Renal cortex interstitium (tissue), 11 donors: Measurements from ENCODE around the gene LIPC. TPM values are rescaled to one million over a fixed set of nuclear protein-coding genes. Genes with fewer than 3 reads are reported as not detected.

Experiments used
- DNase-seq, 11 donors: peaks; one replicate each; pipeline ENCODE4 v3.0.0-alpha.2; 2013; ENCODE audit warnings: low read depth in 9 of 11, low spot score in 4 of 11; ENCODE audit errors: extremely low read depth in 1 of 11
- polyA plus RNA-seq, 3 donors: library from polyadenylated mRNA; unstranded; fragments of 120-200 nt; gene quantifications; one replicate each; pipeline ENCODE4 v1.2.1, GENCODE V29; 2013; ENCODE audit not compliant: insufficient read length in 3 of 3

LIPC gene
- polyA plus RNA-seq, 3 donors: 14.0 to 17.6 (median 15.4) TPM

GRCh38 chr15:58425834-58426233, 6.0 kb upstream of the LIPC start:
- no peak for DNase-seq

GRCh38 chr15:58426501-58426900, 5.3 kb upstream of the LIPC start:
- no peak for DNase-seq

DNA sequence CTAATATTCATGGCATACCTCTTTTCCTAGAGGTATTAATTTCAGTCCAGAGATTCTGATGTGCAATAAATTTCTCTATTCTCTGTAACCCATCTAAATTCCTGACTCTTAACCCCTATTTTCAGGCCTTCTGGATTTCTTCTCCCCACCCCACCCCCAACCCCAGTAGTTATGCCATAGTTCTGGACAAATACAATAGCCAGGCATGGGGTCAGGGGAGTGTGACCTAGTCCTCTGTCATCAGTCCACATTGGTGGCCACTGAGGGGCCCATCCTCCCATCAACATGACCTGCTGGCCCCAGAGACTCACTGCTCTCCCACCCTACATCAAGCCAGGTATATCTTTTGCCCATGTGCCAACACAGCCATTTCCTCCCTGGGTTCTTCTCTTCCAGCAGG, 3.8 kb upstream of the LIPC start:
- DNase-seq: no peak

GRCh38 chr15:58430224-58430787, 1.5 kb upstream of the LIPC start:
- DNase-seq: no peak

DNA sequence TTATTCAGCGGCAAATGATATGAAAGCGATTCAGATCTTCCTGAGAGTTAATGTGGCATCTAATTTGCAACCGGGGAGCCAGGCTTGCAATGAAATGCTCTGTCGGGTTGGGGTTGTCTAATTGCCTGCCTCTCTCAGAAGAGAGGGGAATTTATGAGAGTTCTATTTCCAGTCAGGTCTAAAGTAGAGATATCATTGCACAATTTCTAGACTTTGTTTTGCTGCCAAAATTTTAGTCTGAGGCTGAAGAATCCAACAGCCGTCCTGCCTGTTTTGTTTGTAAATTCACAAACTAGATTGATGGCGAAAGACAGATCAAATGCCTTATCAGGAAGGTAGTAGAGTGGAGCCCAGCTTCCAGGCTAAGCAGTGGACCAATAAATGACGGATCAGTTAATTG, 610 bp downstream of the LIPC start:
- DNase-seq: no peak

DNA sequence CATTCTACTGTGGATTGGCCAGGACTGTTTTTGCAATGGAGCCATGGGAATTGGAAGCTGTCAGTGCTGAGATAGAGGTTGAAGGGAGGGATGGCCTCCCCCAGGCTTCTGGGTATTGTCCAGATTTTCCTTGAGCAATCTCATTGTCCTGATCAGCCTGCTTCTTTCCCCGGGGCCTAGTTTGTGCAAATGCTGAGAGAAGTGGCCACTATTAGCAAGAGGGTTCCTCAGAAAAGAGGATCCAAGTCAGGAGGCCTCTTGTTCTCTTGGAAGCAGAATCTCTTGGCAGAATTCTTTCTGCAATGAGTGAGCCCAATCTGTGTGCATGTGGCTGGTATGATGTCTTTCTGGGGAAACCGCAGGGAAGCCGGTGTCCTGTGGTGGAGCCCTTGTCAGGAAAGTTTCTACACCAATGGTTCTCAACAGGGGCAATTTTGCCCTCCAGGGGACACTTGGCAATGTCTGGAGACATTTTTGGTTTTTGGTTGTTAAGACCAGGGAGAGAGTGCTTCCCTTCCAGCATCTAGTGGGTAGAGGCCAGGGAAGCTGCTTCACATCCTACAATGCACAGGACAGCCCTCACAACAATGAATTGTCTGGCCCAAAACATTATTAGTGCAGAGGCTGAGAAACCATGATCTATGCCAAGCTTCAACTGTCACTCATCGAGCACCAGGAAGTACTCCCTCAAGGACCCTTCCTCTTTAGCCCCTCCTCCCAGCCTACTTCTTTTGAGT, 2.0 kb downstream of the LIPC start:
- no peak for DNase-seq

DNA sequence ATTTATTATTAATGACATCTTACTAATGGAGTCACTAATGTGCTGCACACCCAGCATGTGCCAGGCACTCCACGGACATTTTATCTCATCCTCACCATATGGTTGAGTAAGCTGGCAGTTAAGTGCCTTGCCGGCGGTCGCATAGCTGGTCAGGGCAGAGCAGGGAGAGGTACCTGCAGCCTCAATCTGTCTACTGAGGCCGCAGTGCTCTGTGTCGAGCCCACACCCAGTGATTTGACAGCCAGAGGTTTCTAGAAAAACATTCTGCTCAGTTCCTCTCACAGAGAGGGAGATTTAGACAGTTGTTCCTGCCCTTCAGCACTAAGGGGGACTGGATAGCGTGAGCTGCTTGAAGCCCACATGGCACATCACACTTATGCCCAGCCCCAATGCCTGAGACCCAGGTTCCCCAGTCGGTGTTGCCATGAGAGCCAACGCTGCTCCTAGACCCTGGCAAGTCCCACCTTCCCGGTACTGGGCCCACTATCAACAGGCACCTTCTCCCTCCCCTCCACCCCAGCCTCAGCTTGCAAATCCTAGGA, 2.6 kb downstream of the LIPC start:
- DNase-seq: no peak

- DNase-seq: no peak
These were observed 4.8 kb downstream of the LIPC start for GRCh38 chr15:58436552-58436951.

DNA sequence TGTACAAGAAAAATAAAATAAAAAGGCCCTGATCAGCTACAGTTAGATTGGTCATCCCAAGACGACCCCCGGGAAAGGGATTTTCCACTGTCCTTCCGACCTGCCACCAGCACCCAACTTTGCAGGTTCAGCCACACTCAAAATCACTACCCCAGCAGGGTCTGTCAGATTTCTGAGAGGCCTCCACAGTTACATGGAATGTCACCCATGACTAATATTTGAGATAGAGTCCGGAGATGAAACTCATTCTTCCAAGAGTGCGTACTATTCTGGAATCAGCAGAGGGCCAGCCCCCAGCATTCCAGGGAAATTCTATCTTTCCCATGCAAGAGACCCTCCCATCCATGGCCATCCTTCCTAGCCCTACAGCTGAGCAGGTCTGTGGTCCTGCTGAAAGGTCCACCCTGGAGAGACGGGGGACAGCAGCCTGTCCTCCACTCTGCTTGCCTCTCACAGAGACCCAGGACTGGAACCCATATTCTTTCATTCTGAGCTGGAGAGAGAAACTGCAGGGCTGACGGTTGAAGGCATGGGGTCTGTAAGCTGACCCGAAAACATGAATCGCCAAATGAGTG, 5.8 kb downstream of the LIPC start:
- DNase-seq: no peak

GRCh38 chr15:58438111-58438510, 6.3 kb downstream of the LIPC start:
- DNase-seq: no peak

DNA sequence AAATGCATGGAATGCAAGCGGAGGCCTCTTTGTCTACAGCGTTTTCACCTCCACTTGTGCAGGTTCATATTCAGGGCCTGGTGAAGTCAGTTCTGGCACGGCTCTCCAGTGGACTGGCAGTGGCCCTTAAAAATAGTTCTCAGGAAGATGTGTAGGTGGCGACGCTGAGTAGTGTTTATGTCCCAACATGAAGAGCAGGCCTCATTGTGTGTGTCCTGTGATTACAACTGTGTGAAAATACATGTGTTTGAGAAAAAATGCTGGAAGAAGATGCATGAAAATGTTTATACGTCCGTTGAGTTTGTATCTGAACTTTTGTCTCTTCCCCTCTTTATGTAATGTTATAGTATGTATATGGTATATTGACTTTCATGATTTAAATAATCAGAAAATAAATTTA, 7.2 kb downstream of the LIPC start:
- DNase-seq: no peak

DNA sequence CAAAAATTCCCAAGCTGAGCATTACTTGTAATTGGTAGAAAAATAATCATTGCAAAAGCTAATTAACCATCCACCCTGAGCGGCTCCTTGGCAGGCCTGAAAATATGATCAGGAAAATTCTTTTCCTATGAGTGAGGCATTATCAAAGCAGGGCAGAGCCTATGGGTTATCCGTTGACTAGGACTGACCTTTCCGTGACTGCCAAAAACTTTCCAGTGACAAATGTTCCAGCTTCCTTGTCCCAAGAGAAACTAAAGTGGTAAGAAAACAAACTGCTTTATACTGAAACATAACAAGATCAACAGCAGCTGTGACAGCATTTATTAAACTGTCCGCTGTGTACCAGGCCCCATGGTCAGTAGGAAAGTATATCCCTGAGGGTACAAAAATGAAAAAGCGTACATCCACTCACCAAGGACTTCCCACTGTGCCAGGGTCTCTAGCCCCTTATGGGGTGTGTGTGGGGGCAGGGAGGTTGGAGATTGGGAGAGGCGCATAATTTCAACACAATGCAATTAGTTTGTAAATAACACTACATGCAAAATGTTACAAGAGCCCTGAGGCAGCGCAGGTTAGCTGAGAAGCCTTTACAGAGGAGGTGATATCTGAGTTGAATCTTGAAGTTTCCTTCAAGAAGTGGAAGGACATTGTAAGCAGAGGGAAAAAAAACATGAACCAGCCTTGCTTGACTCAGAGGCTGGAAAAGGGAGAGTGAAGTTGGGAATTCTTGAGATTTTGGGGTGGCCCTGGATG, 8.5 kb downstream of the LIPC start:
- DNase-seq: no peak

DNA sequence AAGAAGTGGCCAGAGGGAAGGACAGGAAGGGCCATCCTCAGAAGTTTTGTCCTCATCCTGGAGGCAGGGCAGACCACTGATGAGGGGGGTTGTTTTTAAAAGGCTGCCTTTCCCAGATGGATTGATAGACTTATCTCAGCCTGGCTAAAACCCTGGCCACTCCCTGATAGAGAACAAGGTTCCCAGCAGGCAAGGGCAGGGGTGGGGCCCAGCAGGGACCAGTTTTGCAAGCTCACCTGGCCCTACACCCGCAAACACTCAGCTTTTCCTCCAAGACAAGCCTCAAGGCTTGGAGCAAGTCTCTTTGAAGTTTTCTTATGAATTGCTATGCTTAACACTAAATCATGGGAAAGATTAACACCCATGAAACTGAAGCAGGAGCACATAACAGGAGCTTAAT, 9.1 kb downstream of the LIPC start:
- no peak for DNase-seq

- DNase-seq: no peak
These were observed 9.7 kb downstream of the LIPC start for GRCh38 chr15:58441376-58442070.

DNA sequence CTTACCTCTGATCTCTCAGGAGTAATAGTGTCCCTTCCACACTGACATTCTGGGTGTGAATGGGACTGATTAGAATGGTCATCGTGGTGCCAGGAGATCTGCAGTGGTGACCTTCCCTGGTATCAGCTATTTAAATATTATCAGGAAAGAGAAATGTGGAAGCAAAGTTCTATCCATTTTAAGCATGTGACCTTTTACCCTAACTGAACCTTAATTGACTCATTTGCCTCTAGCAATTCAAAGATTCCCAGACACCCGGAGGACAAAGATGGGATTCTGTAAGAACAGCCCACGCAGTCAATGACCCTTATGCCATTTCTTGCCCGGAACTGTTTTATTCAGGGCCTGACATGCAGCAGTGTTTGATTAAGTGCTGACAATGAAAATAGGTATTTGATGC, 10.3 kb downstream of the LIPC start:
- DNase-seq: no peak

GRCh38 chr15:58443308-58443707, 11.5 kb downstream of the LIPC start:
- no peak for DNase-seq

GRCh38 chr15:58444056-58444455, 12.3 kb downstream of the LIPC start:
- no peak for DNase-seq

GRCh38 chr15:58444658-58445332, 13.0 kb downstream of the LIPC start:
- DNase-seq: no peak

DNA sequence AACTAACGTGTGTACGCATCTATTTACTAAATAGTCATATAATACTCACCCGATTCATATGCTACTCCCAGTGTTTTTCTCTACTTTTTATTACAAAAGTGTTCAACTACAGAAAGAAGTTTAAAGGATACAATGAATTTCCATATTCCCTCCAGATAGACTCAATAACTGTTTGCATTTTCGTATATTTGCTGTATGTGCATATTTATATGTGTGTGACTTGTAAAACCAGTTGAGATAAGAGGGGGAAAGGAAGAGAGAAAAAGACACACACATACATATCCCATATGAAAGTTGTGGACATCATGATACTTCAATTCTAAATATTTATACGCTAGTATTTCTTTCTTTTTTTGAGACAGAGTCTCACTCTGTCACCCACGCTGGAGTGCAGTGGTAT, 14.1 kb downstream of the LIPC start:
- DNase-seq: no peak
